HFFc6 (cell line): ENCODE results near the gene GAS2L2. TPM values are rescaled to one million over a fixed set of nuclear protein-coding genes. Genes with fewer than 3 reads are reported as not detected.

ENCODE experiments used
- DNase-seq: peaks from one replicate; pipeline ENCODE4 v3.0.0-alpha.2; 2018
- H3K27ac Mint-ChIP-seq: 2 replicates; pipeline ENCODE4 v1.8.0; 2020; ENCODE audit warnings: mild to moderate bottlenecking, mixed read lengths
- H3K27me3 Mint-ChIP-seq: 2 replicates; pipeline ENCODE4 v1.8.0; 2021; ENCODE audit warnings: mild to moderate bottlenecking, moderate library complexity, mixed read lengths; ENCODE audit not compliant: insufficient read depth
- H3K36me3 Mint-ChIP-seq: 2 replicates; pipeline ENCODE4 v1.8.0; 2021; ENCODE audit warnings: low read depth, mixed read lengths
- H3K4me1 Mint-ChIP-seq: 2 replicates; pipeline ENCODE4 v1.8.0; 2020; ENCODE audit warnings: low read depth, mixed read lengths
- H3K4me3 Mint-ChIP-seq: 2 replicates; pipeline ENCODE4 v1.8.0; 2020; ENCODE audit warnings: mild to moderate bottlenecking, moderate library complexity, mixed read lengths
- H3K9me3 Mint-ChIP-seq: 2 replicates; pipeline ENCODE4 v1.8.0; 2020; ENCODE audit warnings: mild to moderate bottlenecking, mixed read lengths
- CTCF ChIP-seq: fragments of 200-600 bp; sonication (generic); IDR thresholded peaks from 2 replicates; pipeline ENCODE4 v1.5.0; 2021; ENCODE audit warnings: antibody characterized with exemption, mild to moderate bottlenecking
- total RNA-seq, 6 experiments: library from RNA; stranded (reverse); fragmentation: NEBNext Ultra II Directional; extraction: Animal tissue kit (Norgen Biotek cat#: 25700); gene quantifications; 2 replicates in 1 of 6; 3 replicates in 5 of 6; pipeline ENCODE4 v1.2.3, GENCODE V29; 2021

The GAS2L2 gene
- total RNA-seq, 6 experiments from 2014 or later: not detected

DNA sequence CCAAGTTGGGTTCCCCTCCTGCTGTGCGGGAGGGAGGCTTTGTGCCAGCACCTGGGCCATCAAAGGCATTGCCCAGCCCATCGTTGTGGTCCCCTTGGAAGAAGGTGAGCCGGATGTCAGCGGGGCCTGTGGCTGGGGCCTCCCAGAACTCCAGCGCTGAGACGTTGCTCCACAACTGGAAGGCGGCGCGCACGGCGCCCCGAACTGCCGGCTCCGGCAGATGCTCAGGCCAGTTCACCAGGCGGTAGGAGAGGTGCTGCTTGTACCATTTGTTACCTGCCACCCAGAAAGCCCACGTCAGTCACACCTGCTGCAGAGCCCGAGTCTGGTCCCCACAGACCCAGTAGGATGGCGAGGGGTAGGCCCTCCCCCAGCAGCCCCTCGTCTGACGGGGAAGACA, 20.1 kb upstream of the GAS2L2 start:
- peaks cover 58% of the 10 kb centered on the region for H3K27me3 Mint-ChIP-seq
- H3K36me3 Mint-ChIP-seq: no peaks in the 10 kb centered on the region
- TF ChIP-seq CTCF: no peak
- no peak overlapping the region for H3K27ac Mint-ChIP-seq
- H3K4me1 Mint-ChIP-seq: peaks cover 10% of the 10 kb centered on the region
- no peak for DNase-seq
- H3K9me3 Mint-ChIP-seq: no peaks in the 10 kb centered on the region
- no peak overlapping the region for H3K4me3 Mint-ChIP-seq

GRCh38 chr17:35769895-35770486, 17.0 kb upstream of the GAS2L2 start:
- H3K36me3 Mint-ChIP-seq: no peaks in the 10 kb centered on the region
- no peak for DNase-seq
- H3K4me1 Mint-ChIP-seq: peaks cover 3% of the 10 kb centered on the region; the same call in 1 of the 2 replicates
- TF ChIP-seq CTCF: peak; percentile 64
- no peak overlapping the region for H3K27ac Mint-ChIP-seq
- H3K27me3 Mint-ChIP-seq: peaks cover 53% of the 10 kb centered on the region
- H3K4me3 Mint-ChIP-seq: no peak overlapping the region
- no peaks in the 10 kb centered on the region for H3K9me3 Mint-ChIP-seq

DNA sequence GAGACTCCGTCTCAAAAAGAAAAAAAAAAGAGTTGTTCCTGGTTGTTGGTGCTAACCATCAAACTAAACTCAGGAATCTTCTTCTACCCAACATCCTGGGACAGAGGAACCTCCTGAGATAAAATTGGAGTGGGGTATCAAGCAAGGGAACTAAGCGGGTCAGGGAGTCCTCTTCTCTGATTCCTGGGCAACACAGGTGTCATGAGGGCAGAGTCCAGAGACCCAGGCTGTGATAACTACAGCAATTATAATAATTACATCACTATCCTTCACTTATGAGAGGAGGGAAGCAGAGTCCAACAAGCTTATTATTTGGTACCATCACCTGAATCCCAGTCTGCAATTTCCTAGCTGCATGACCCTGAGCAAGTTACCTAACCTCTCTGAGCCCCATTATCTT, 15.8 kb upstream of the GAS2L2 start:
- H3K36me3 Mint-ChIP-seq: no peaks in the 10 kb centered on the region
- H3K27ac Mint-ChIP-seq: no peak overlapping the region
- H3K4me1 Mint-ChIP-seq: peaks cover 10% of the 10 kb centered on the region
- no peaks in the 10 kb centered on the region for H3K9me3 Mint-ChIP-seq
- no peak for TF ChIP-seq CTCF
- no peak overlapping the region for H3K4me3 Mint-ChIP-seq
- H3K27me3 Mint-ChIP-seq: peaks cover 44% of the 10 kb centered on the region
- DNase-seq: no peak

- peak; percentile 46 for DNase-seq
- peaks cover 41% of the 10 kb centered on the region for H3K27me3 Mint-ChIP-seq
- TF ChIP-seq CTCF: peak; percentile 80
- no peak overlapping the region for H3K27ac Mint-ChIP-seq
- no peaks in the 10 kb centered on the region for H3K9me3 Mint-ChIP-seq
- H3K4me3 Mint-ChIP-seq: no peak overlapping the region
- no peaks in the 10 kb centered on the region for H3K36me3 Mint-ChIP-seq
- peaks cover 10% of the 10 kb centered on the region for H3K4me1 Mint-ChIP-seq
These were observed 14.0 kb upstream of the GAS2L2 start for GRCh38 chr17:35766903-35767510.

DNA sequence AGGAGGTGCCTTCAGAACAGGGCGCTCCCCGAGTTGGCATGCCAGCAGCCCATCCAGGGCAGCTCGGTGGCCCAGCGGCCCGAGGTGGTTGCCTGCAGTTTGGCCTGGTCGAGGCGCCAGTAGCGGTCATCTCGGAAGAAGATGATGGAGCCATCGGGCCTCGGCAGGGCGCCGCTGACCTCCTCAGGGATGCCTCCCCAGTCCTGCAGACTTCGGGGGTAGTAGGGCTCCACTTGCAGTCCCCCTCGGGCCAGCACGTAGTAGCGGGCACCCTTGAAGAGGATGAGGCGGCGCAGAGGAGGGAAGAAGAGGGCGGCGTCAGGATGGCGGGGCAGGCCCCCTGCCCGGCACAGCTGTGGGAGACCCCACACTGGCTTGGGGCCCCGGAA, 13.4 kb upstream of the GAS2L2 start:
- H3K4me1 Mint-ChIP-seq: peaks cover 10% of the 10 kb centered on the region
- H3K4me3 Mint-ChIP-seq: no peak overlapping the region
- H3K36me3 Mint-ChIP-seq: no peaks in the 10 kb centered on the region
- no peak for TF ChIP-seq CTCF
- no peak for DNase-seq
- H3K27ac Mint-ChIP-seq: no peak overlapping the region
- H3K27me3 Mint-ChIP-seq: peaks cover 38% of the 10 kb centered on the region
- H3K9me3 Mint-ChIP-seq: no peaks in the 10 kb centered on the region
